H9 (cell line): ENCODE results near the gene MSH3. TPM values are rescaled to one million over a fixed set of nuclear protein-coding genes. Genes with fewer than 3 reads are reported as not detected.
"Not testable (repeated sequence)": the region's sequence is repeated elsewhere in the genome, so short reads cannot be mapped to it uniquely, and the experiment has no call there.

ENCODE experiments used
- DNase-seq: peaks from one replicate; pipeline ENCODE4 v3.0.0-alpha.2; 2017
- H2AFZ ChIP-seq: one replicate; pipeline ENCODE4 v1.6.1; 2013; ENCODE audit warnings: mild to moderate bottlenecking, low read length, control low read depth, moderate library complexity
- H2AK5ac ChIP-seq: 2 replicates; pipeline ENCODE4 v1.6.1; 2013; ENCODE audit warnings: low read length, control low read depth, mixed read lengths; ENCODE audit not compliant: insufficient read length
- H2BK120ac ChIP-seq: one replicate; pipeline ENCODE4 v1.6.1; 2013; ENCODE audit warnings: low read depth, mild to moderate bottlenecking, low read length, control low read depth, inconsistent platforms; ENCODE audit not compliant: poor library complexity, severe bottlenecking
- H2BK12ac ChIP-seq: 2 replicates; pipeline ENCODE4 v1.6.1; 2013; ENCODE audit warnings: low read length, control low read depth, mixed read lengths, low read depth; ENCODE audit not compliant: insufficient read length
- H2BK15ac ChIP-seq: 2 replicates; pipeline ENCODE4 v1.6.1; 2013; ENCODE audit warnings: low read depth, low read length, control low read depth
- H2BK20ac ChIP-seq: one replicate; pipeline ENCODE4 v1.6.1; 2013; ENCODE audit warnings: low read depth, mild to moderate bottlenecking, low read length, control low read depth, inconsistent platforms; ENCODE audit not compliant: poor library complexity, severe bottlenecking
- H2BK5ac ChIP-seq: 2 replicates; pipeline ENCODE4 v1.6.1; 2013; ENCODE audit warnings: low read length, control low read depth, mixed read lengths; ENCODE audit not compliant: insufficient read length
- H3K14ac ChIP-seq: 2 replicates; pipeline ENCODE4 v1.6.1; 2013; ENCODE audit warnings: low read length, control low read depth; ENCODE audit not compliant: insufficient read depth
- H3K18ac ChIP-seq: 2 replicates; pipeline ENCODE4 v1.6.1; 2013; ENCODE audit warnings: low read depth, mild to moderate bottlenecking, mixed read lengths, low read length, control low read depth; ENCODE audit not compliant: insufficient read length
- H3K23ac ChIP-seq: 2 replicates; pipeline ENCODE4 v1.6.1; 2013; ENCODE audit warnings: low read length, control low read depth, mixed read lengths, low read depth; ENCODE audit not compliant: insufficient read length
- H3K23me2 ChIP-seq: 2 replicates; pipeline ENCODE4 v1.6.1; 2013; ENCODE audit warnings: low read depth, mild to moderate bottlenecking, mixed read lengths, low read length, control low read depth; ENCODE audit not compliant: insufficient read length, poor library complexity, severe bottlenecking
- H3K27ac ChIP-seq: 2 replicates; pipeline ENCODE4 v1.5.1; 2013; ENCODE audit warnings: low read length, control low read depth, mixed read lengths, low read depth; ENCODE audit not compliant: insufficient read length
- H3K27me3 ChIP-seq: 2 replicates; pipeline ENCODE4 v1.6.1; 2013; ENCODE audit warnings: low read length, control low read depth, inconsistent platforms; ENCODE audit not compliant: insufficient read depth
- H3K4ac ChIP-seq: 2 replicates; pipeline ENCODE4 v1.6.1; 2013; ENCODE audit warnings: low read depth, mild to moderate bottlenecking, control low read depth, inconsistent platforms, low read length, moderate library complexity
- H3K4me1 ChIP-seq: 2 replicates; pipeline ENCODE4 v1.6.1; 2013; ENCODE audit warnings: low read length, control low read depth, inconsistent platforms; ENCODE audit not compliant: insufficient read depth
- H3K4me2 ChIP-seq: 2 replicates; pipeline ENCODE4 v1.6.1; 2013; ENCODE audit warnings: low read length, control low read depth, mixed read lengths; ENCODE audit not compliant: insufficient read length, insufficient read depth
- H3K56ac ChIP-seq: 2 replicates; pipeline ENCODE4 v1.6.1; 2013; ENCODE audit warnings: low read depth, mild to moderate bottlenecking, mixed read lengths, low read length, control low read depth; ENCODE audit not compliant: insufficient read length
- H3K79me1 ChIP-seq: 2 replicates; pipeline ENCODE4 v1.6.1; 2013; ENCODE audit warnings: low read depth, mild to moderate bottlenecking, moderate library complexity, low read length, control low read depth, inconsistent platforms; ENCODE audit not compliant: insufficient read depth, poor library complexity, severe bottlenecking
- H3K79me2 ChIP-seq: 2 replicates; pipeline ENCODE4 v1.6.1; 2013; ENCODE audit warnings: low read length, control low read depth, inconsistent platforms; ENCODE audit not compliant: insufficient read depth
- H3K9ac ChIP-seq: 2 replicates; pipeline ENCODE4 v1.6.1; 2013; ENCODE audit warnings: low read length, control low read depth, mixed read lengths; ENCODE audit not compliant: insufficient read length; ENCODE audit errors: extremely low read depth
- H3K9me3 ChIP-seq: one replicate; pipeline ENCODE4 v1.6.1; 2013; ENCODE audit warnings: low read depth, low read length, inconsistent platforms; ENCODE audit not compliant: control insufficient read depth
- H3T11ph ChIP-seq: one replicate; pipeline ENCODE4 v1.6.1; 2013; ENCODE audit warnings: mild to moderate bottlenecking, low read length, control low read depth, inconsistent platforms
- H4K20me1 ChIP-seq: one replicate; pipeline ENCODE4 v1.6.1; 2013; ENCODE audit not compliant: control insufficient read depth, insufficient read length, insufficient read depth
- H4K5ac ChIP-seq: 2 replicates; pipeline ENCODE4 v1.6.1; 2013; ENCODE audit warnings: low read depth, mild to moderate bottlenecking, mixed read lengths, low read length, control low read depth; ENCODE audit not compliant: insufficient read length
- H4K8ac ChIP-seq: replicated peaks from 2 replicates; pipeline ENCODE4 v1.6.1; 2013; ENCODE audit warnings: low read length, control low read depth, mixed read lengths, low read depth; ENCODE audit not compliant: insufficient read length
- H4K91ac ChIP-seq: 2 replicates; pipeline ENCODE4 v1.6.1; 2013; ENCODE audit warnings: low read depth, mild to moderate bottlenecking, moderate library complexity, mixed read lengths, low read length, control low read depth; ENCODE audit not compliant: insufficient read length
- H3K27ac Mint-ChIP-seq, 3 experiments: 2 replicates in 2 of 3; 3 replicates in 1 of 3; pipeline ENCODE4 v1.8.0; 2020 to 2021; ENCODE audit warnings: mixed read lengths in 3 of 3, mild to moderate bottlenecking in 1 of 3, moderate library complexity in 1 of 3
- H3K27me3 Mint-ChIP-seq: 2 replicates; pipeline ENCODE4 v1.8.0; 2021; ENCODE audit warnings: low read depth, mild to moderate bottlenecking, moderate library complexity, mixed read lengths
- H3K36me3 Mint-ChIP-seq, 3 experiments: 2 replicates in 2 of 3; 3 replicates in 1 of 3; pipeline ENCODE4 v1.8.0; 2020 to 2021; ENCODE audit warnings: low read depth in 3 of 3, mixed read lengths in 3 of 3; ENCODE audit not compliant: insufficient read depth in 1 of 3
- H3K4me1 Mint-ChIP-seq, 2 experiments: 2 replicates each; pipeline ENCODE4 v1.8.0; 2020; ENCODE audit warnings: mixed read lengths in 2 of 2
- H3K4me3 Mint-ChIP-seq, 2 experiments: 2 replicates in 1 of 2; 3 replicates in 1 of 2; pipeline ENCODE4 v1.8.0; 2020 to 2021; ENCODE audit warnings: mild to moderate bottlenecking in 2 of 2, mixed read lengths in 2 of 2, moderate library complexity in 1 of 2
- H3K9me3 Mint-ChIP-seq, 2 experiments: 2 replicates in 1 of 2; 3 replicates in 1 of 2; pipeline ENCODE4 v1.8.0; 2020; ENCODE audit warnings: mild to moderate bottlenecking in 2 of 2, mixed read lengths in 2 of 2, moderate library complexity in 1 of 2
- CTCF ChIP-seq: fragments of 200-600 bp; sonication (generic); conservative IDR thresholded peaks from 3 replicates; pipeline ENCODE4 v1.8.0; 2021; ENCODE audit warnings: antibody characterized with exemption, mild to moderate bottlenecking
- WGBS: extraction: QIAGEN DNeasy Blood & Tissue Kit; methylation state at CpG from one replicate; pipeline ENCODE4 v1.1.7; 2013; ENCODE audit warnings: missing lambda C conversion rate, low lambda C conversion rate, mixed read lengths; ENCODE audit not compliant: insufficient read length; ENCODE audit errors: extremely low coverage; 5-methylcytosine and 5-hydroxymethylcytosine counted together
- total RNA-seq: library from RNA; stranded (reverse); gene quantifications from 2 replicates; pipeline ENCODE4 v1.2.1, GENCODE V29; 2021

Gene MSH3
- total RNA-seq, 1 experiment from 2014 or later = 17.3 TPM

GRCh38 chr5:80822640-80823039 lies 168.2 kb downstream of the MSH3 start:
- H3K4me1 ChIP-seq = no peaks in the 10 kb centered on the region
- no peaks in the 10 kb centered on the region for H3K79me2 ChIP-seq
- peaks cover 5% of the 10 kb centered on the region for H3K9me3 ChIP-seq
- H3K4me3 Mint-ChIP-seq = no peak overlapping the region
- H2BK5ac ChIP-seq = no peak overlapping the region
- no peak overlapping the region for H3K23ac ChIP-seq
- H4K5ac ChIP-seq = no peak overlapping the region
- peaks cover 12 to 14% of the 10 kb centered on the region in 2 experiments for H3K4me1 Mint-ChIP-seq
- H3K14ac ChIP-seq = no peak overlapping the region
- H2BK12ac ChIP-seq = no peak overlapping the region
- DNase-seq = no peak
- H3K4me2 ChIP-seq = no peak overlapping the region
- WGBS = no CpG with 5 or more reads among the region's 1 CpG
- H4K8ac ChIP-seq = no peak overlapping the region
- peaks cover 14 to 35% (median 29%) of the 10 kb centered on the region in 3 experiments for H3K36me3 Mint-ChIP-seq
- no peaks in the 10 kb centered on the region for H3K23me2 ChIP-seq
- H3T11ph ChIP-seq = no peak overlapping the region
- no peak overlapping the region for H3K27ac Mint-ChIP-seq
- no peak overlapping the region for H2AK5ac ChIP-seq
- H3K9me3 Mint-ChIP-seq = peaks cover 14 to 15% of the 10 kb centered on the region in 2 experiments; a peak in 4 of 5 replicates
- H2AFZ ChIP-seq = no peak overlapping the region
- H3K27me3 ChIP-seq = no peaks in the 10 kb centered on the region
- H4K91ac ChIP-seq = no peak overlapping the region
- no peaks in the 10 kb centered on the region for H3K79me1 ChIP-seq
- no peak overlapping the region for H2BK20ac ChIP-seq
- H3K9ac ChIP-seq = no peak overlapping the region
- H3K18ac ChIP-seq = no peak overlapping the region
- TF ChIP-seq CTCF = no peak
- no peak overlapping the region for H2BK15ac ChIP-seq
- H3K4ac ChIP-seq = no peak overlapping the region
- H4K20me1 ChIP-seq = no peaks in the 10 kb centered on the region
- H2BK120ac ChIP-seq = no peak overlapping the region
- no peak overlapping the region for H3K56ac ChIP-seq
- no peaks in the 10 kb centered on the region for H3K27me3 Mint-ChIP-seq
- H3K27ac ChIP-seq = no peak overlapping the region

GRCh38 chr5:80824159-80824558 lies 169.7 kb downstream of the MSH3 start:
- H3K27ac Mint-ChIP-seq, H3K18ac ChIP-seq, H3K9ac ChIP-seq, H2BK120ac ChIP-seq, H3K27me3 Mint-ChIP-seq, H4K91ac ChIP-seq, H3K79me1 ChIP-seq, H3K4me3 Mint-ChIP-seq, H4K8ac ChIP-seq, H3K27ac ChIP-seq, H3K23me2 ChIP-seq, H3K27me3 ChIP-seq, H3K56ac ChIP-seq, DNase-seq, H3K79me2 ChIP-seq, H3K4ac ChIP-seq, H3K23ac ChIP-seq, H2BK12ac ChIP-seq, H3K4me1 ChIP-seq, H4K5ac ChIP-seq, H3K4me2 ChIP-seq, H3K14ac ChIP-seq, H2BK15ac ChIP-seq, H3T11ph ChIP-seq, H2BK5ac ChIP-seq, H4K20me1 ChIP-seq, H2BK20ac ChIP-seq, H2AK5ac ChIP-seq, H2AFZ ChIP-seq: not testable (repeated sequence)
- H3K9me3 ChIP-seq = peaks cover 13% of the 10 kb centered on the region
- Mint-ChIP-seq H3K36me3 (peaks cover 25 to 50% (median 38%) of the 10 kb centered on the region in 3 experiments), H3K4me1 (peaks cover 12 to 14% of the 10 kb centered on the region in 2 experiments), H3K9me3 (peaks cover 26 to 30% of the 10 kb centered on the region in 2 experiments)
- WGBS = no CpG with 5 or more reads among the region's 22 CpGs
